ENCODE measurements around the gene MMD. TPM values are rescaled to one million over a fixed set of nuclear protein-coding genes. Genes with fewer than 3 reads are reported as not detected.

MMD gene
- total and polyA plus RNA-seq, 9 of the 15 experiments (the other 6 are each of a cell fraction or from before 2014, with no cell fraction given): 3.1 to 18.9 (median 10.7) TPM

DNA sequence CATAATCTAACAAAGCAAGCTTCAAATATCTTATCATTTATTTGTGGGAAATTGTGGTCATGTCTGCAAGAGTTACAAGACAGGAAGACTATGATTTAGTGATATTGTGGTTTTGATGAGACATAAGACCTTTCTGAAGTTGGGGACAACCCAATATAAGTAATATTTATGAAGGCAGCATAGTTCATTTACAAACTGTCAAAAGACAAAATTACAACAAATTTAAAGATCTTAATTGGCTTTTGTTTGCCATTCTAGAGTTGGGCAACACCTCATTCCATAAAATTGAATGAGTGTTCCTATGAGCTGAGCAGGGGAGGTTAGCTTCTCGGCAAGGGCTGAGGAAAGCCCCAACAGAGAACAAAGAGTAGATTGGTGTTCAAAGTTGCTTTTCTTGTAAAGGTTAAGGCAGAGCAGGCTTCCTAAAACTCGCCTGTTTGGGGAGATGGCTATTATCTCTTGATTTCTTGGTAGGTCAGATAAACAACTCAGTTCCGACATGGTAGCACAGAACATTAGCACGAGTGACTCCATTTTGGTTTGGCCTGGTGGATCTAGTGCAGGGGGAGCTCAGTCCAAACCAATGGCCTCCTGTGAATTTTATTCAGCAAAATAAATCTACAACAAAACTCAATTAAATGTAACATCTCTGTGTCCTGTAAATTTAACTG lies 10.9 kb upstream of the MMD start (continued):
- TF ChIP-seq, protein P1, sequence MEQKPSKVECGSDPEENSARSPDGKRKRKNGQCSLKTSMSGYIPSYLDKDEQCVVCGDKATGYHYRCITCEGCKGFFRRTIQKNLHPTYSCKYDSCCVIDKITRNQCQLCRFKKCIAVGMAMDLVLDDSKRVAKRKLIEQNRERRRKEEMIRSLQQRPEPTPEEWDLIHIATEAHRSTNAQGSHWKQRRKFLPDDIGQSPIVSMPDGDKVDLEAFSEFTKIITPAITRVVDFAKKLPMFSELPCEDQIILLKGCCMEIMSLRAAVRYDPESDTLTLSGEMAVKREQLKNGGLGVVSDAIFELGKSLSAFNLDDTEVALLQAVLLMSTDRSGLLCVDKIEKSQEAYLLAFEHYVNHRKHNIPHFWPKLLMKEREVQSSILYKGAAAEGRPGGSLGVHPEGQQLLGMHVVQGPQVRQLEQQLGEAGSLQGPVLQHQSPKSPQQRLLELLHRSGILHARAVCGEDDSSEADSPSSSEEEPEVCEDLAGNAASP (IDR thresholded peaks at IDR 0.05): no peak
- TF ChIP-seq ZNF41 (CRISPR knock-in tag; conservative IDR thresholded peaks at IDR 0.05): peak; percentile 85
- TF ChIP-seq, protein P2, sequence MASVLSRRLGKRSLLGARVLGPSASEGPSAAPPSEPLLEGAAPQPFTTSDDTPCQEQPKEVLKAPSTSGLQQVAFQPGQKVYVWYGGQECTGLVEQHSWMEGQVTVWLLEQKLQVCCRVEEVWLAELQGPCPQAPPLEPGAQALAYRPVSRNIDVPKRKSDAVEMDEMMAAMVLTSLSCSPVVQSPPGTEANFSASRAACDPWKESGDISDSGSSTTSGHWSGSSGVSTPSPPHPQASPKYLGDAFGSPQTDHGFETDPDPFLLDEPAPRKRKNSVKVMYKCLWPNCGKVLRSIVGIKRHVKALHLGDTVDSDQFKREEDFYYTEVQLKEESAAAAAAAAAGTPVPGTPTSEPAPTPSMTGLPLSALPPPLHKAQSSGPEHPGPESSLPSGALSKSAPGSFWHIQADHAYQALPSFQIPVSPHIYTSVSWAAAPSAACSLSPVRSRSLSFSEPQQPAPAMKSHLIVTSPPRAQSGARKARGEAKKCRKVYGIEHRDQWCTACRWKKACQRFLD (CRISPR knock-in tag; IDR thresholded peaks at IDR 0.05): peak; percentile 91
- TF ChIP-seq FOXA1 (IDR thresholded peaks at IDR 0.05; ENCODE audit: borderline replicate concordance): no peak
- TF ChIP-seq, protein P3, sequence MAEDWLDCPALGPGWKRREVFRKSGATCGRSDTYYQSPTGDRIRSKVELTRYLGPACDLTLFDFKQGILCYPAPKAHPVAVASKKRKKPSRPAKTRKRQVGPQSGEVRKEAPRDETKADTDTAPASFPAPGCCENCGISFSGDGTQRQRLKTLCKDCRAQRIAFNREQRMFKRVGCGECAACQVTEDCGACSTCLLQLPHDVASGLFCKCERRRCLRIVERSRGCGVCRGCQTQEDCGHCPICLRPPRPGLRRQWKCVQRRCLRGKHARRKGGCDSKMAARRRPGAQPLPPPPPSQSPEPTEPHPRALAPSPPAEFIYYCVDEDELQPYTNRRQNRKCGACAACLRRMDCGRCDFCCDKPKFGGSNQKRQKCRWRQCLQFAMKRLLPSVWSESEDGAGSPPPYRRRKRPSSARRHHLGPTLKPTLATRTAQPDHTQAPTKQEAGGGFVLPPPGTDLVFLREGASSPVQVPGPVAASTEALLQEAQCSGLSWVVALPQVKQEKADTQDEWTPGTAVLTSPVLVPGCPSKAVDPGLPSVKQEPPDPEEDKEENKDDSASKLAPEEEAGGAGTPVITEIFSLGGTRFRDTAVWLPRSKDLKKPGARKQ (CRISPR knock-in tag; IDR thresholded peaks at IDR 0.05): no peak
- TF ChIP-seq PHTF2 (CRISPR knock-in tag; IDR thresholded peaks at IDR 0.05): no peak
- peak; percentile 42; the same call in 1 of the 2 replicates for TF ChIP-seq ZKSCAN8 (CRISPR knock-in tag; IDR thresholded peaks at IDR 0.05)
- TF ChIP-seq, protein P4, sequence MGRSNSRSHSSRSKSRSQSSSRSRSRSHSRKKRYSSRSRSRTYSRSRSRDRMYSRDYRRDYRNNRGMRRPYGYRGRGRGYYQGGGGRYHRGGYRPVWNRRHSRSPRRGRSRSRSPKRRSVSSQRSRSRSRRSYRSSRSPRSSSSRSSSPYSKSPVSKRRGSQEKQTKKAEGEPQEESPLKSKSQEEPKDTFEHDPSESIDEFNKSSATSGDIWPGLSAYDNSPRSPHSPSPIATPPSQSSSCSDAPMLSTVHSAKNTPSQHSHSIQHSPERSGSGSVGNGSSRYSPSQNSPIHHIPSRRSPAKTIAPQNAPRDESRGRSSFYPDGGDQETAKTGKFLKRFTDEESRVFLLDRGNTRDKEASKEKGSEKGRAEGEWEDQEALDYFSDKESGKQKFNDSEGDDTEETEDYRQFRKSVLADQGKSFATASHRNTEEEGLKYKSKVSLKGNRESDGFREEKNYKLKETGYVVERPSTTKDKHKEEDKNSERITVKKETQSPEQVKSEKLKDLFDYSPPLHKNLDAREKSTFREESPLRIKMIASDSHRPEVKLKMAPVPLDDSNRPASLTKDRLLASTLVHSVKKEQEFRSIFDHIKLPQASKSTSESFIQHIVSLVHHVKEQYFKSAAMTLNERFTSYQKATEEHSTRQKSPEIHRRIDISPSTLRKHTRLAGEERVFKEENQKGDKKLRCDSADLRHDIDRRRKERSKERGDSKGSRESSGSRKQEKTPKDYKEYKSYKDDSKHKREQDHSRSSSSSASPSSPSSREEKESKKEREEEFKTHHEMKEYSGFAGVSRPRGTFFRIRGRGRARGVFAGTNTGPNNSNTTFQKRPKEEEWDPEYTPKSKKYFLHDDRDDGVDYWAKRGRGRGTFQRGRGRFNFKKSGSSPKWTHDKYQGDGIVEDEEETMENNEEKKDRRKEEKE (IDR thresholded peaks at IDR 0.05; ENCODE audit: borderline replicate concordance in 1 of 2, control insufficient read depth in 1 of 2, low read depth in 2 of 2, low read length in 1 of 2): no peak
- TF ChIP-seq ZNF445 (CRISPR knock-in tag; IDR thresholded peaks at IDR 0.05; ENCODE audit: low read depth): no peak
- TF ChIP-seq, protein P5, sequence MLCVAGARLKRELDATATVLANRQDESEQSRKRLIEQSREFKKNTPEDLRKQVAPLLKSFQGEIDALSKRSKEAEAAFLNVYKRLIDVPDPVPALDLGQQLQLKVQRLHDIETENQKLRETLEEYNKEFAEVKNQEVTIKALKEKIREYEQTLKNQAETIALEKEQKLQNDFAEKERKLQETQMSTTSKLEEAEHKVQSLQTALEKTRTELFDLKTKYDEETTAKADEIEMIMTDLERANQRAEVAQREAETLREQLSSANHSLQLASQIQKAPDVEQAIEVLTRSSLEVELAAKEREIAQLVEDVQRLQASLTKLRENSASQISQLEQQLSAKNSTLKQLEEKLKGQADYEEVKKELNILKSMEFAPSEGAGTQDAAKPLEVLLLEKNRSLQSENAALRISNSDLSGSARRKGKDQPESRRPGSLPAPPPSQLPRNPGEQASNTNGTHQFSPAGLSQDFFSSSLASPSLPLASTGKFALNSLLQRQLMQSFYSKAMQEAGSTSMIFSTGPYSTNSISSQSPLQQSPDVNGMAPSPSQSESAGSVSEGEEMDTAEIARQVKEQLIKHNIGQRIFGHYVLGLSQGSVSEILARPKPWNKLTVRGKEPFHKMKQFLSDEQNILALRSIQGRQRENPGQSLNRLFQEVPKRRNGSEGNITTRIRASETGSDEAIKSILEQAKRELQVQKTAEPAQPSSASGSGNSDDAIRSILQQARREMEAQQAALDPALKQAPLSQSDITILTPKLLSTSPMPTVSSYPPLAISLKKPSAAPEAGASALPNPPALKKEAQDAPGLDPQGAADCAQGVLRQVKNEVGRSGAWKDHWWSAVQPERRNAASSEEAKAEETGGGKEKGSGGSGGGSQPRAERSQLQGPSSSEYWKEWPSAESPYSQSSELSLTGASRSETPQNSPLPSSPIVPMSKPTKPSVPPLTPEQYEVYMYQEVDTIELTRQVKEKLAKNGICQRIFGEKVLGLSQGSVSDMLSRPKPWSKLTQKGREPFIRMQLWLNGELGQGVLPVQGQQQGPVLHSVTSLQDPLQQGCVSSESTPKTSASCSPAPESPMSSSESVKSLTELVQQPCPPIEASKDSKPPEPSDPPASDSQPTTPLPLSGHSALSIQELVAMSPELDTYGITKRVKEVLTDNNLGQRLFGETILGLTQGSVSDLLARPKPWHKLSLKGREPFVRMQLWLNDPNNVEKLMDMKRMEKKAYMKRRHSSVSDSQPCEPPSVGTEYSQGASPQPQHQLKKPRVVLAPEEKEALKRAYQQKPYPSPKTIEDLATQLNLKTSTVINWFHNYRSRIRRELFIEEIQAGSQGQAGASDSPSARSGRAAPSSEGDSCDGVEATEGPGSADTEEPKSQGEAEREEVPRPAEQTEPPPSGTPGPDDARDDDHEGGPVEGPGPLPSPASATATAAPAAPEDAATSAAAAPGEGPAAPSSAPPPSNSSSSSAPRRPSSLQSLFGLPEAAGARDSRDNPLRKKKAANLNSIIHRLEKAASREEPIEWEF (CRISPR knock-in tag; IDR thresholded peaks at IDR 0.05): no peak
- no peak for TF ChIP-seq POLR2G (IDR thresholded peaks at IDR 0.05; ENCODE audit: low read depth, low read length)
- TF ChIP-seq KLF1 (tag; IDR thresholded peaks at IDR 0.05): no peak

Measured in K562 (cell line).